Stimulated activated memory B cell treated with anti-CD40 and anti-IgM and Interleukin-4, amounts not matched to agents 10 μg/mL and 1 μg/mL and 100 μg/mL, for 72 hours (primary cell): ENCODE results near the gene REV3L.
"Not testable (repeated sequence)": the region's sequence is repeated elsewhere in the genome, so short reads cannot be mapped to it uniquely, and the experiment has no call there.

Source experiments
- ATAC-seq: fragments of 150-1000 bp; cut with Tn5 transposase; 2 replicates; pipeline ENCODE4 v1.10.0; 2021
- H3K27ac Mint-ChIP-seq: one replicate; pipeline ENCODE4 v1.8.0; 2022; ENCODE audit warnings: mild to moderate bottlenecking, mixed read lengths
- H3K27me3 Mint-ChIP-seq: one replicate; pipeline ENCODE4 v1.8.0; 2022; ENCODE audit warnings: mixed read lengths
- H3K36me3 Mint-ChIP-seq: one replicate; pipeline ENCODE4 v1.8.0; 2022; ENCODE audit warnings: mixed read lengths
- H3K4me1 Mint-ChIP-seq: one replicate; pipeline ENCODE4 v1.8.0; 2022; ENCODE audit warnings: mixed read lengths
- H3K4me3 Mint-ChIP-seq: one replicate; pipeline ENCODE4 v1.8.0; 2022; ENCODE audit warnings: mild to moderate bottlenecking, moderate library complexity, mixed read lengths
- H3K9me3 Mint-ChIP-seq: one replicate; pipeline ENCODE4 v1.8.0; 2022; ENCODE audit warnings: mixed read lengths

The REV3L gene

DNA sequence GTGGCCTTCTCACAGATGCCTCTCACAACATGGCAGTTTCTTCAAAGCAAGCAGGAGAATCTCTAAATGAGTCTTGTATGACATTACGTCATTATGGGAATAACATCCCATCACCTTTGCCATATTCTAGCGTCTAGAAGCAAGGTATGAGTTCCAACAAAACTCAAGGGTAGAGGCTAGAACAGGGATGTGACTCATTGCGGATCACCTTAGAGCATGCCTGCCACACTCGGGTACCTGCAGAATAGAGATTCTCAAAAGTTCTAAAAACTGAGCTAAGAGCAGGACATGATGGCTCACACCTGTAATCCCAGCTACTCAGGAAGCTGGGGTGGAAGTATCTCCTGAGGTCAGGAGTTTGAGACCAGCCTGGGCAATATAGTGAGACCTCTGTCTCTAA, 212.9 kb downstream of the REV3L start:
- peaks cover 12% of the 10 kb centered on the region for H3K4me1 Mint-ChIP-seq
- no peak for ATAC-seq
- H3K27ac Mint-ChIP-seq = no peak overlapping the region
- peaks cover 8% of the 10 kb centered on the region for H3K9me3 Mint-ChIP-seq
- no peak overlapping the region for H3K4me3 Mint-ChIP-seq
- peaks cover 77% of the 10 kb centered on the region for H3K36me3 Mint-ChIP-seq
- H3K27me3 Mint-ChIP-seq = no peaks in the 10 kb centered on the region

DNA sequence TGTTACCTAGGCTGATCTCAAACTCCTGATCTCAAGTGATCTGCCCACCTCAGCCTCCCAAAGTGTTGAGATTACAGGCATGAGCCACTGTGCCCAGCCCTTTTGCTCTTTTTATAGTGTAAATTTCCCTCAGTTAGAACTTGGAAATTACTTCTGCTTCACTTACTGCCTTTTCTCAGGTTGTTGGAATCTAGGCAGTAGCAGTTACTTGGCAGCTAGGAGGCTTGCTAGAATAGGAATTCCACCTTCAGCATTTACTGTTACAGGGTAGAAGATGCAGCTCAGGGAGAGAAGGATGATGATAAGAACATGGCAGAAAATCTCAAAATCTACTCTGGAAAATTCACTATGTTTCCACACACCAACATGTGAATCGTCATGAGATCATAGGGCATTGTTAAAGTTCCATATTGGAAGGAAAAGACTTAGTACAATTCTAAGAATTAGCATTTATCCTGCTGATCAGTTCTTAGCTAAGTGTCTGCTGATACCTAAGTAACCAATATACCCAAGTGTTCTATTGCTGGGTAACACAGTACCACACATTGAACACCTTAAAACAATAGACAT, 213.5 kb downstream of the REV3L start:
- H3K27me3 Mint-ChIP-seq = no peaks in the 10 kb centered on the region
- H3K36me3 Mint-ChIP-seq = peaks cover 70% of the 10 kb centered on the region
- peaks cover 7% of the 10 kb centered on the region for H3K9me3 Mint-ChIP-seq

DNA sequence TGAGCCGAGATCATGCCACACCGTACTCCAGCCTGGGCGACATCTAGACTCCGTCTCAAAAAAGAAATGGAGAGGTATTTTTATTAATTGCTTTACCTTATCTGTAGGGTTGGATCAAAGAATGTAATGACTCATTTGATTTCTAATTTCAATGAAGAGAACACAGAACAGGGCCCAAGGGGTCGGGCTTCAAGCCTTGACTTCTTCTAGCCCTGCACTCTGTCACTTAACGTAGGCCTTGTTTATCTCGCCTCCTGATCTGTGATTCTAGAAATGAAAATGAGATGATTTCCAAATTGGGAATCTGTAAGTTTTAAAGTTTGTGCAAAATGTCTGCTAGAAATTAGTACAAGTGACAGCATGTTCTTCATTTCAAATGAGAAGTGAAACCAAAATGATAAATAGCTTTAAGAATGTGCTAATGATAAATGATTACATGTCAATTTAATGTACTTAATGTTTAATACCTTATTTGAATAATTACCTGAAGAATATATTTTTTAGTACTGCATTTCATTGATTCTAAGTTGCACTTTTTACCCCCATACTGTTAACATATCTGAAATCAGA, 215.2 kb downstream of the REV3L start:
- H3K36me3 Mint-ChIP-seq = peaks cover 54% of the 10 kb centered on the region
- ATAC-seq = no peak
- no peaks in the 10 kb centered on the region for H3K9me3 Mint-ChIP-seq
- peak overlapping the region; percentile 57 for H3K27ac Mint-ChIP-seq
- no peaks in the 10 kb centered on the region for H3K27me3 Mint-ChIP-seq
- H3K4me3 Mint-ChIP-seq = no peak overlapping the region
- H3K4me1 Mint-ChIP-seq = peaks cover 13% of the 10 kb centered on the region

More for the DNA sequence above, 213.5 kb downstream of the REV3L start:
- H3K4me3 Mint-ChIP-seq = no peak overlapping the region
- no peak for ATAC-seq
- H3K4me1 Mint-ChIP-seq = peaks cover 12% of the 10 kb centered on the region
- no peak overlapping the region for H3K27ac Mint-ChIP-seq

DNA sequence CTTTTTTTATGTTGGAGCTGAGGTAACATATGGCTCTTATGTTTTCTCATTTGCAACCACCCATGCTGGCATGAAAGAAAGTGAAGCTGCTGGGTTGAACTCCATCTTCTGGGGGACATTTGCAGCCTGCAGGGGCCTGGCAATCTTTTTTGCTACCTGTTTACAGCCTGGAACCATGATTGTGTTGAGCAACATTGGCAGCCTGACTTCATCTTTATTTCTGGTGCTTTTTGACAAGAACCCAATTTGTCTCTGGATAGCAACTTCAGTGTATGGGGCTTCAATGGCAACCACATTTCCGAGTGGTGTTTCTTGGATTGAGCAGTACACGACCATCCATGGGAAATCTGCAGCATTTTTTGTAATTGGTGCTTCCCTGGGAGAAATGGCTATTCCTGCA, 216.7 kb downstream of the REV3L start:
- Mint-ChIP-seq H3K9me3 (no peaks in the 10 kb centered on the region), H3K4me3 (no peak overlapping the region), H3K4me1 (peaks cover 21% of the 10 kb centered on the region), H3K27ac (no peak overlapping the region), H3K27me3 (no peaks in the 10 kb centered on the region), H3K36me3 (peaks cover 47% of the 10 kb centered on the region)
- ATAC-seq = no peak

DNA sequence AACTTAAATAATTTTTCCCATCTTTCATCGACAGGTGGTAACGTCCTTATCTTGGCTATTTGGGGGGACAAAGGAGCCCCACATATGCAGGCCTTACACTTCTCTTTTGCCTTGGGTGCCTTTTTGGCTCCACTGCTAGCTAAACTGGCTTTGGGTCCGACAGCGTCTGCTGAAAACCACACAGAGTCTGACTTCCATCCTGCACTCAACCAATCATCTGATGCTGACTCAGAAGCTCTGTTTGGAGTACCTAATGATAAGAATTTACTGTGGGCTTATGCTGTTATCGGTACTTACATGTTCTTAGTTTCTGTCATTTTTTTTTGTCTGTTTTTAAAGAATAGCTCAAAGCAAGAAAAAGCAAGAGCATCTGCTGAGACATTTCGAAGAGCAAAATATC, 217.2 kb downstream of the REV3L start:
- no peaks in the 10 kb centered on the region for H3K9me3 Mint-ChIP-seq
- H3K36me3 Mint-ChIP-seq = peaks cover 47% of the 10 kb centered on the region
- no peak overlapping the region for H3K4me3 Mint-ChIP-seq
- no peaks in the 10 kb centered on the region for H3K27me3 Mint-ChIP-seq
- no peak overlapping the region for H3K27ac Mint-ChIP-seq
- ATAC-seq = no peak
- peaks cover 24% of the 10 kb centered on the region for H3K4me1 Mint-ChIP-seq

DNA sequence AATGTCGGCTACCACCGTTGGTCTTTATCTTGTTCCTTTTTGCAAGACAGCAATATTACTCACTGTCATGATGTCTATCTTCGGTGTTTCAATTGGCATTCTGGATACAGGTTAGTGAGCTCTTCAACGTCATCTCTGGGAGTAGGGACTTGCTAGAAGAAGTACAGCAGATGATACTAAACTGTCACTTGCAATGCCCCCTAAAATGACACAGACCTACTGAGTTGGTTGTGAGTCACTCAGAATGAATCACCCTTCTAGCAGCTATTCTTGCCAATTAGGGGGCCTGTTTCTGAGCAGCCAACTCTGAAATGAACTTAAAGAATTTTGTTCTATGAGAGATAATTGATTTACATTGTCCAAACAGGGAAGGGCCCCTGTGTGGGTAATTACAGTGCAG, 219.2 kb downstream of the REV3L start:
- Mint-ChIP-seq H3K4me1 (peaks cover 36% of the 10 kb centered on the region), H3K4me3 (no peak overlapping the region), H3K27me3 (no peaks in the 10 kb centered on the region), H3K9me3 (no peaks in the 10 kb centered on the region), H3K27ac (no peak overlapping the region), H3K36me3 (peaks cover 28% of the 10 kb centered on the region)
- no peak for ATAC-seq

DNA sequence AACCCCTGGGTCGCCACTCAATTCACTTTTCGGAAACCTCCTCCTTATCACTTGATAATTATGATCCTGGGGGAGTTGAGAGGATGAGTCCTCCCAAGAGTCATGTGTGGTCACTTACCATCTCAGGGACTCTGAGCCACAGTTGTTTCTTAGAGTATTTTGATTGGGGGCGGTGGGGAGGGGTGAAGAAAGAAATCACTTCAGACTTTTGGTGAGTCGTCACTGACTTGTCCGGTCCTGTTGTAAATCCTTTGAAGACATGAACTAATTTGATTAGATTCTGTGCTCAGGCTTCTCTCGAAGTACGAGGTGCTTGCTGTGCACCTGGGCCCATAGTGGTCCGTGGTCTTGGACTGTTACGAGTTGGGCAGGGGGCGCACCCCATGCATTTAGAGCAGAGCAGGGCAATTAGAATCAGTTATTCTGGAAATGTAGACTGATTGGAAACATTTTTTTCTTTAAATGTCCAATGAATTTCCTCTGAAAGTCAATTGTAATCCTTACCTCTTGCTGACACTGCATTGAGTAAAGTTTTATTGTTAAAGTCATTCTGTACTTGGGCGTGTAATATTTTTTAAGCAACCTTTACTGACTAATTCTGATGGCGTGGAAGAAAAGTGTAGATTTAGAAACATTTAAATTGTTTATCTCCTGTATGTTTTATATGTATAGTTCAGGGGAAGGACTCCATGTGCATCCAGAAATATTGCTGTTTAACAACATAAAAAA, 222.3 kb downstream of the REV3L start:
- Mint-ChIP-seq H3K4me1 (peaks cover 33% of the 10 kb centered on the region), H3K27ac (peak overlapping the region; percentile 65), H3K4me3 (peak overlapping the region; percentile 60), H3K9me3 (no peaks in the 10 kb centered on the region), H3K36me3 (peaks cover 1% of the 10 kb centered on the region), H3K27me3 (no peaks in the 10 kb centered on the region)
- ATAC-seq = no peak

DNA sequence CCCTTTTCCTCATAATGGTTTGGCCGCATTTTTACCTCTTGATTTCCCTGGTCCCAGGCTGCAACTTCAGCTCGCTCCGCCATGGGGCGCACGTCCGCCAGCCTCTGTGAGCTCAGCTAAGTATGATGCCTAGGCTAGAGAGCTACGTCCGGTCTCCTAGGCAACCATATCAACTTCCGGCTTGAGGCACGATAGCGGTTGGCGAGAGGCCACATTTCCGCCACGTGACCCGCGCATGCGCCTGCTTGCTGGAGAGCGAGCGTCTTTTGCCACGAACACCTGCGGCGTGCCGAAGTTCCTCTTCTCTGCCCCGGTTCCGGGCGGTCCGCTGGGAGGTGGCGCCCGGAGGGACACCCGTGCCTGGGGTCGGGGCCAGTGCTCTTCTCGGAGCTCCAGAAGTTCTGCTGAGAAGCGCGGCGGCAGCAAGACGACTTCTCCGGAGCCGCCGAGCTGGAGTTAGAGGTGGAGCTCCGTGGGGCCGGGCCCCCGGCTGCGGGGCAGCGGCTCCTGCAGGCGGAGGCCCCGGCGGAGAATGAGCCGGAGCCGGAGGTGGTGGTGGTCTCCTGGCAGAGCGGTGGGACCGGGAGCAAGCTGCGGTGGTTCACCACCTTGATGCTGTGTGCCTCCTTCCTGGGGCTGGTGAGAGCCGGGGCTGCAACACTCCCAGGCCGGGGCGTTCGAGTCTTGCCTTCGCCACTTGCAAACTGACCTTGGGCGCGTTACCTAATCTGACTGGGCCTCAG, 223.8 kb downstream of the REV3L start:
- Mint-ChIP-seq H3K4me3 (peak overlapping the region; percentile 60), H3K27ac (peak overlapping the region; percentile 65), H3K4me1 (peaks cover 33% of the 10 kb centered on the region), H3K36me3 (no peaks in the 10 kb centered on the region), H3K27me3 (peaks cover 10% of the 10 kb centered on the region), H3K9me3 (no peaks in the 10 kb centered on the region)
- ATAC-seq = peak; percentile 99

DNA sequence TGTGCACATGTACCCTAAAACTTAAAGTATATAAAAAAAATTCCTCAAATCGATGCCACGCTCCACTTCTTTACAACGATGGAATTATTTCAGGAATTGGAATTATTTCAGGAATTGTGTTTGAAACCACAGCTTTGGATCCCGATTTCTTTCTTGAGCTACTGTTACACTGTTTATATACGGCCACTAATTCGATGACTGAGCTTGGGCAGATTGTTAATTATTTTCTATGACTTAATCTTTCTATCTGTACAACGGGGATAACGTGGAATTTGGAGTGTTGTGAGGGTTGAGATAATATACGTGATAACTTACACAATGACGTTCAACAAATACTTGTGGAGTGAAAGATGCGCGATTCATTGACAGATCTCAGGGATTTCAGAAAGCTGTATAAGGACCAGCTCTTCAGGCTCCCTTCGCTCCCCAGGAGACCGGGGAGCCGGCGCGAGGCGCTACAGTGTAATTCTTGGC, 224.4 kb downstream of the REV3L start:
- Mint-ChIP-seq H3K27ac (peak overlapping the region; percentile 65), H3K4me3 (peak overlapping the region; percentile 60), H3K4me1 (peaks cover 33% of the 10 kb centered on the region), H3K36me3 (no peaks in the 10 kb centered on the region), H3K27me3 (peaks cover 16% of the 10 kb centered on the region), H3K9me3 (no peaks in the 10 kb centered on the region)
- peak; percentile 10 for ATAC-seq

DNA sequence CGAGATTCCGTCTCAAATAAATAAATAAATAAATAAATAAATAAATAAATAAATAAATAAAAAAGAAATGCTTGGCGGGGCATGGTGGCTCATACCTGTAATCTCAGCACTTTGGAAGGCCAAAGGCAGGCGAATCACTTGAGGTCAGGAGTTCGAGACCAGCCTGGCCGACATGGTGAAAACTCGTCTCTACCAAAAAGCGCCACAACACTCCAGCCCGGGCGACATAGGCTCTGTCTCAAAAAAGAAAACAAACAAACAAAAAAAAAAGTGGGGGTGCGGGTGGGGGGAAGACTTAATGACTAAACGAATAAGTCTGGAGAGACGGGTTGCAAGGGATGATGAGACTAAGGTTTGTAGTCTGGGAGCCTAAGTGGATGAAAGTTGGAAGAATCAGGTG, 225.0 kb downstream of the REV3L start:
- peaks cover 33% of the 10 kb centered on the region for H3K4me1 Mint-ChIP-seq
- H3K4me3 Mint-ChIP-seq = no peak overlapping the region
- no peaks in the 10 kb centered on the region for H3K9me3 Mint-ChIP-seq
- H3K27me3 Mint-ChIP-seq = peaks cover 17% of the 10 kb centered on the region
- peak overlapping the region; percentile 65 for H3K27ac Mint-ChIP-seq
- H3K36me3 Mint-ChIP-seq = no peaks in the 10 kb centered on the region
- ATAC-seq = no peak

DNA sequence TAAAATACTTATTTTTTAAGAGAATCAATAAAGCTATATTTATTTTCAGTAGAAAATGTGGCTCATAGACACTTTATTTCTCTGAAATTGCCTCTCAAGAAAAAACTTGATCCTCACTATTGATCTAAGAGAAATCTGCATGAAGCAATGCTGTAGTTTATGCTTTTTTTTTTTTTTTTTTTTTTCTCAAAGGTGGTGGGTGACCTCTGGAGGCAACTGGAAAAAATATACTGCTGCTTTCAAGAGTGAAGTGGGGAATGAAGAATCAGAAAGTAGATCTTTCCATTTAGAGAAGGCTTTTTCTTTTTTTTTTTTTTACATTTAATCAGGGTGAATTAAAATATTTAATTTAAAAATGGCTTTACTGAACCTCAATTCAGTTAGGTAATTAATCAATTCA, 226.4 kb downstream of the REV3L start:
- H3K4me1 Mint-ChIP-seq = peaks cover 24% of the 10 kb centered on the region
- peaks cover 17% of the 10 kb centered on the region for H3K27me3 Mint-ChIP-seq
- H3K9me3 Mint-ChIP-seq = no peaks in the 10 kb centered on the region
- H3K4me3 Mint-ChIP-seq = no peak overlapping the region
- H3K27ac Mint-ChIP-seq = no peak overlapping the region
- no peak for ATAC-seq
- no peaks in the 10 kb centered on the region for H3K36me3 Mint-ChIP-seq

DNA sequence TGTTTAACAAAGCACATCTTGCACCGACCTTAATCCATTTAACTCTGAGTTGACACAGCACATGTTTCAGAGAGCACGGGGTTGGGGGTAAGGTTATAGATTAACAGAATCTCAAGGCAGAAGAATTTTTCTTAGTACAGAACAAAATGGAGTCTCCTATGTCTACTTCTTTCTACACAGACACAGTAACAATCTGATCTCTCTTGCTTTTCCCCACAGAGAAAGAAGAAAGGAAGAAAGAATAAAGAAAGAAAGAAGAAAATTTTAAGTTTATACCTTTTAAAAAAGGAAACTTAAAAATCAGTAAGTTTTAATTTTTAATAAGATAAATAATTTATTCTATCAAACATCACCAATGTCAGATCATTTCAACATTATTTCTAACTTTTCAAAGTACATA, 227.2 kb downstream of the REV3L start:
- not testable (repeated sequence) for H3K9me3 Mint-ChIP-seq, H3K36me3 Mint-ChIP-seq, H3K27ac Mint-ChIP-seq, ATAC-seq, H3K4me3 Mint-ChIP-seq
- peaks cover 21% of the 10 kb centered on the region for H3K4me1 Mint-ChIP-seq
- peaks cover 17% of the 10 kb centered on the region for H3K27me3 Mint-ChIP-seq

DNA sequence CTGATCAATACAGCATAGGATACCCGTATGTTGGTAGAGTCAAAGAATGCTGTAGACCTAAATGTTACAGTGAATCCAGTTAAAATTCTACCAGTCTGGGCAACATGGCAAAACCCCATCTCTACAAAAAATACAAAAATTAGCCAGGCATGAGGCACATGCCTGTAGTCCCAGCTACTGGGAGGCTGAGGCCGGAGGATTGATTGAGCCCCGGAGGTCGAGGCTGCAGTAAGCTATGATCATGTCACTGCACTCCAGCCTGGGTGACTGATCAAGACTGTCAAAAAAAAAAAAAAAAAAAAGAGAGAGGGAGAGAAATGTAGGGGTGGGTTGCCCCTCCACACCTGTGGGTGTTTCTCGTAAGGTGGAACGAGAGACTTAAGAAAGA, 228.2 kb downstream of the REV3L start:
- no peak for ATAC-seq
- no peaks in the 10 kb centered on the region for H3K36me3 Mint-ChIP-seq
- peaks cover 17% of the 10 kb centered on the region for H3K27me3 Mint-ChIP-seq
- H3K27ac Mint-ChIP-seq = no peak overlapping the region
- peaks cover 10% of the 10 kb centered on the region for H3K4me1 Mint-ChIP-seq
- H3K4me3 Mint-ChIP-seq = no peak overlapping the region
- no peaks in the 10 kb centered on the region for H3K9me3 Mint-ChIP-seq

DNA sequence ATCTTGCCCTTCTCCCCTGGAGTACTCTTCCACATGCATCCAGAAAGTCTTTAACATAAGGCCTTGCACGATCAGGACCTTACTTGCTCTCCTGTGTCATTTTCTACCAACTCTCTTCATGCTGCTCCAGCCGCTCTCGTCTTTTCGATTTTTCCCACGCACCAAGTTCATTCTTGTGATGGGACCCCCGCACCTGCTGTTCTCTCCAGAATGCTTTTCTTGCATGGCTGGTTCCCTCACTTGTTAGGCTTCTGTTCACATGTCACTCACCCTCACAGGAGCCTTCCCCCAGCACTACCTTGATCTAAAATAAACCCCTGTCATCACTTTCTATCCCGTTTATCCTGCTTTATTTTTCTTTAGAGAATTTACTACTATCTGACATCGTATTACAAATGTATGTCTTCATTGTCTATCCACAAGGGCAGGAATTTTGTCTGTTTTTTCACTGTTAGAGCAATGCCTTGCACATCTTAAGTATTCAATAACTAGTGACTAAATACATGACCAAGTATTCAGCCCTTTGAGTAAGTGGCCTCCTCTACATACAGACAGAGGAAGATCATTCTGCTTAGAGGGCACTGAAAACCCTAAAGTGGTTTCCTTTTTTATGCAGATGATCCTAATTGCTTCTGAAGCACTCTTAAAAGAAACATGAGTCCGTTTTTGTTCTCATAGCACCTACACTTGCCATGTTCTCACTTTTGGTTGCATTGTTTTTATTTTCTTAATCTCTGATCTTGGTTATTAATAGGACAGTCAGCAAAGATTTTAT, 228.8 kb downstream of the REV3L start:
- Mint-ChIP-seq H3K4me1 (peaks cover 10% of the 10 kb centered on the region), H3K36me3 (no peaks in the 10 kb centered on the region), H3K27me3 (peaks cover 17% of the 10 kb centered on the region), H3K27ac (no peak overlapping the region), H3K4me3 (no peak overlapping the region), H3K9me3 (no peaks in the 10 kb centered on the region)
- ATAC-seq = no peak

DNA sequence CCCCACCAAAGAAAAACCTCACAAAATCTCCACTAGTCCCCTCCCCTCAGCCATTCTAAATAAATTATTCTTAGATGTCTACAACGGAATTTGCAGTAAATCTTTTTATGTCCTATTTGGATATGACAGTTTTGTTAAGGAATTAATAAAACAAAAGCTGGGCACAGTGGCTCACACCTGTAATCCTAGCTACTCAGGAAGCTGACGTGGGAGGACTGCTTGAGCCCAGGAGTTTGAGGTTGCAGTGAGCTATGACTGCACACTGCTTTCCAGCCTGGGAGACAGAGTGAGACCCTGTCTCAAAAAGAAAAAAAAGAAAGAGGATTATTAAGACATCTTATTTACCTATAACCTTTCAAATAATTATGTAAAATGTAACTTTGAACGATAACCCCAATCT, 230.3 kb downstream of the REV3L start:
- Mint-ChIP-seq H3K27me3 (peaks cover 17% of the 10 kb centered on the region), H3K36me3 (no peaks in the 10 kb centered on the region), H3K9me3 (no peaks in the 10 kb centered on the region), H3K27ac (no peak overlapping the region), H3K4me3 (no peak overlapping the region), H3K4me1 (no peaks in the 10 kb centered on the region)
- ATAC-seq = no peak
